H4 (cell line): ENCODE data around the gene CNPY1. TPM values are rescaled to one million over a fixed set of nuclear protein-coding genes. Genes with fewer than 3 reads are reported as not detected.

ENCODE experiments used
- DNase-seq: peaks from one replicate; pipeline ENCODE4 v3.0.0-alpha.2; 2015; ENCODE audit warnings: low spot score
- total RNA-seq: library from RNA; depleted of rRNA; stranded (reverse); fragments of >200 nt; shearing (Covaris generic); gene quantifications from 2 replicates; pipeline ENCODE4 v1.2.3, GENCODE V29; 2014

Gene CNPY1
- total RNA-seq, 1 experiment from 2014 or later = 0.08 TPM

GRCh38 chr7:155466814-155467733, 79.3 kb downstream of the CNPY1 start:
- no peak for DNase-seq

GRCh38 chr7:155466142-155466813, 80.1 kb downstream of the CNPY1 start:
- DNase-seq = no peak

DNA sequence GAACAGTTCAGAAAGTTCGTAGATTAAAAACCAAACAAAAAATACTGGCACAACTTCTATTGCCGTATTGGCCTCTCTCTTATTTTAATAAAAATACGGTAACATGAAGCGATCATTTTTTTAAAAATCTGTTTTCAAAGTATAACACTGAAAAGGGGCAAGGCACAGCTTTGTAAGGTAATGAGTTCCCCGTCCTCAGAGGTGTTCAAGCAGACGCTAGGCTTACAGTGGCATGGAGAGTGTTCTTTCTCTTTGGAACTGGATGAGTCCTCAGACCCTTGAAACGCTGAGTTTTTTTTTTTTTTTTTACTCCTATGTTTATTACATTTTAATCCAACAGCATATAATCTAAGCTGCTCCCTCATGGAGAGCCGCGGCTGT, 80.6 kb downstream of the CNPY1 start:
- DNase-seq = no peak

- no peak for DNase-seq
Observed at GRCh38 chr7:155464948-155465739, 81.2 kb downstream of the CNPY1 start.

- no peak for DNase-seq
Observed at GRCh38 chr7:155464183-155464582, 82.2 kb downstream of the CNPY1 start.

- DNase-seq = no peak
Observed at GRCh38 chr7:155463114-155463811, 83.1 kb downstream of the CNPY1 start.

- DNase-seq = no peak
Observed at GRCh38 chr7:155462163-155462735, 84.1 kb downstream of the CNPY1 start.

- DNase-seq = no peak
Observed at GRCh38 chr7:155461631-155462030, 84.7 kb downstream of the CNPY1 start.

- no peak for DNase-seq
Observed at GRCh38 chr7:155460926-155461613, 85.3 kb downstream of the CNPY1 start.

- no peak for DNase-seq
Observed at GRCh38 chr7:155459700-155460461, 86.5 kb downstream of the CNPY1 start.

DNA sequence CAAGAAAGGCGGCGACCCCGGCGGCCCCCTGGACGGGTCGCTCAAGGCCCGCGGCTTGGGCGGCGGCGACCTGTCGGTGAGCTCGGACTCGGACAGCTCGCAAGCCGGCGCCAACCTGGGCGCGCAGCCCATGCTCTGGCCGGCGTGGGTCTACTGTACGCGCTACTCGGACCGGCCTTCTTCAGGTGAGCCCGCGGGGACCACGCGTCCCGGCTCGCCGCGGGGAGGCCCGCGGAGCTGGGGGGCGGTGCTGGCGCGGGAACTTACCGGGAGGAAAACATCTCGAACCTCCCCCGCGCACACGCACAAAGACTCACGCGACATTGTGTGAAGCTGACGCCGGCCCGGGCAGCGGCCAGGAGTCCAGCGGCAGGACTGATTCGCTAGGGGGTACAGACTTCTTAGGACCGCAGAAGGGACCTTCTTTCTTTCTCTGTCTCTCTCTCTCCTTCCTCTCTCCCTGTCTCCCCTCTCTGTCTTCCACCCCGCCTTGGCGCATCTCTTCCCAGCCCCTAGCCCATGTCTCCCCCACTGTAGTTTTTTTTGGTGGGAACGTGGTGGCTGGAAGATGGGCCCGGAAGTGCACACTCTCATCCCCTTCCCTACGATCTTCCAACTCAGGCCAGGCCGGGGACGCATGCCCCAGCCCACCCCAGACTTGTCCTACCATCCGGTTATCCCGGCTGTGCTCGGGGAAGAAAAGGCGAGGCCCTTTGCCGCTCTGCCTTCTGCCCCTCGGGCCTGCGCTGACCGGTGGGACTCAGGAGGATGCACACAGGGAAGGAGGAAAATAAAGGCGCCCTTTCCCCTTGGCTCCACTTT, 87.3 kb downstream of the CNPY1 start:
- DNase-seq = no peak

DNA sequence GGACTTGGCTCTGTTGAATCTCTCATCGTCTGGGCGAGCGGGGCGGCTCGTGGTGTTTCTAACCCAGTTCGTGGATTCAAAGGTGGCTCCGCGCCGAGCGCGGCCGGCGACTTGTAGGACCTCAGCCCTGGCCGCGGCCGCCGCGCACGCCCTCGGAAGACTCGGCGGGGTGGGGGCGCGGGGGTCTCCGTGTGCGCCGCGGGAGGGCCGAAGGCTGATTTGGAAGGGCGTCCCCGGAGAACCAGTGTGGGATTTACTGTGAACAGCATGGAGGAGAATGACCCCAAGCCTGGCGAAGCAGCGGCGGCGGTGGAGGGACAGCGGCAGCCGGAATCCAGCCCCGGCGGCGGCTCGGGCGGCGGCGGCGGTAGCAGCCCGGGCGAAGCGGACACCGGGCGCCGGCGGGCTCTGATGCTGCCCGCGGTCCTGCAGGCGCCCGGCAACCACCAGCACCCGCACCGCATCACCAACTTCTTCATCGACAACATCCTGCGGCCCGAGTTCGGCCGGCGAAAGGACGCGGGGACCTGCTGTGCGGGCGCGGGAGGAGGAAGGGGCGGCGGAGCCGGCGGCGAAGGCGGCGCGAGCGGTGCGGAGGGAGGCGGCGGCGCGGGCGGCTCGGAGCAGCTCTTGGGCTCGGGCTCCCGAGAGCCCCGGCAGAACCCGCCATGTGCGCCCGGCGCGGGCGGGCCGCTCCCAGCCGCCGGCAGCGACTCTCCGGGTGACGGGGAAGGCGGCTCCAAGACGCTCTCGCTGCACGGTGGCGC, 88.1 kb downstream of the CNPY1 start, which contains the start of gene EN2:
Gene EN2 (plus strand): TSS at position 19 of the 767 bp plus-strand sequence. CDS start 249 bp downstream, at position 268.
- DNase-seq = no peak

GRCh38 chr7:155457544-155458110, 88.7 kb downstream of the CNPY1 start:
- no peak for DNase-seq

DNA sequence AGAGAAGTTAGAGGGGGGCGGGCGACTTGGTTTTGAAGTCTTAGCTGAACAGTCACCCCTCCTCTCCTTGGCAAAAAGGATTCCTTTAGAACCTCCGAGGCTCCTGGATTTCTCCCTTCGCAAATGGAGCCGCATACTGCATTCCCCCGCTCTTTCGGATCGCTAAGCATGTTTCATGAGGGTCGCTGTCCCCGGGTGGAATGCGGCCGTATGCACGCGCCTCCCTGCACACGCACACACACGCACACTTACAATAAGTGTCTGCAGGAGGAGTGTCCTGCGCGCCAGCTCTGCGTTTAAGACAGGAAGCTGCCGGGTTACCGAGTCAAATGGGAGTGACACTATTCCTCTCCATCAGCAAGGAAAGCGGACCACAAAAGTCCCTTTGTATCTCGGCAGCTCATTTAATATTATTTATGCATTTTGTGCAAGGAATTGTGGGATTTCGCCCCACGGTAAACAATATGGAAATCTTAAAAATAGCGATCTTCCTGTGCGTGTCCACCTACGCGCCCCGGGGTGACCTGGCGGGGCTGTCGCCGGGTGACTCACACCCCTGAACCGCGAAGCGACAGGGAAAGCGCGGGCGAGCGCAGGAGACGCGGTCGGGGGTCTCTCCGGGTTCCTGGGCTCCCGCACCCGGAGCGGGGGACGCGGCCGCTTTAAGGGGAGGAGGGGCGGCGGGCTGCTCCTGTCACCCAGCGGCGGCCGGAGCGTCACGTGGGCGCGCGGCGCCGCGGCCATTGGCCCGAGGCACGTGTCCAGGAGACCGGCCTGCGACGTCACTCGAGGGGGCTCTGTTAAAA, 89.4 kb downstream of the CNPY1 start:
- peak; percentile 79 for DNase-seq

DNA sequence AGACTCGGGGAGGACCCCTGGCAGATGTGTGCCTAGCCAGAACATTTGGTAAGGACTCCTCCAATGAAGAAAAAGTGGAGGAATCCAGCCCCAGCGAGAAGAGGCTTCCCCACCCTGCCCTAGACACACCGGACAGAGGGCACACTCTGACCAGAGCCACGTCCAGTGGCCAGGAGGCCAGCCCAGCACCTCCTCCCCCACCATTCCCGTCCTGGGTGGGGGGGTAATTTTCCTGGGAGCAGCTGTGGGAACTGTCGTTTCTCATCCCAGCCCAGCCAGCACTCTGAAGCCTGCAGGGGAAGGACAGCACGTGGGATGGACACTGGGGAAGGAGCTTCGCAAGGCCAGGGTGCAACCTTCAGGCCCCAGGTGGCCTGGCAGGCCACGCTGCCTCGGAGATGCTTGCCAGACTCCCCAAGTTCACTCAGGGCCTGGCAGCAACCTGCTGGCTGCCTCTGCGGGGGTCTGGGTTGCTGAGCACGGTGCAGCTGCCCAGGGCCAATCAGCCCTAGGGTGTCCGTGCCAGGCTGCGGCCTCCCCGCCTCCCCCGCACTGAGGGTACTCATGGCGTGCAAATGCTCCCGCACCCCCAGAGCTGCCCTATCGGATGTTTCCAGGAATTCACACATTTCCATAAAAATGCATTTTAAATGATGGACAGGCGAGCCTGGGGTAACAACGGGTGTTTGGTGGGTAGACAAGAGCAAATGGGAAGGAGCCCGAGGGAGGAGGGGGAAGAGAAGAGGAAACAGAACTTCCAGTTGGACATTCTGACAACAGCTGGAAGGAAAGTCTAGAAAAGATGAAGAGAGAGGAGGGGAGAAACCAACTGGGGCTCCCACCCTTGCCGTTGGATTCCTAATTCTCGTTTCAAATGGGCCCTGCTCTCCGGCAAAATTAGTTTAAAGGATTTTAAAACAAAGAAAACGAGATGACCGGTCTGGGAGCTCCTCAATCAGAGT, 90.3 kb downstream of the CNPY1 start:
- no peak for DNase-seq
